Measurements from ENCODE around the gene ZNF302.
"Not testable (repeated sequence)": the region's sequence is repeated elsewhere in the genome, so short reads cannot be mapped to it uniquely, and the experiment has no call there.

ZNF302 gene

DNA sequence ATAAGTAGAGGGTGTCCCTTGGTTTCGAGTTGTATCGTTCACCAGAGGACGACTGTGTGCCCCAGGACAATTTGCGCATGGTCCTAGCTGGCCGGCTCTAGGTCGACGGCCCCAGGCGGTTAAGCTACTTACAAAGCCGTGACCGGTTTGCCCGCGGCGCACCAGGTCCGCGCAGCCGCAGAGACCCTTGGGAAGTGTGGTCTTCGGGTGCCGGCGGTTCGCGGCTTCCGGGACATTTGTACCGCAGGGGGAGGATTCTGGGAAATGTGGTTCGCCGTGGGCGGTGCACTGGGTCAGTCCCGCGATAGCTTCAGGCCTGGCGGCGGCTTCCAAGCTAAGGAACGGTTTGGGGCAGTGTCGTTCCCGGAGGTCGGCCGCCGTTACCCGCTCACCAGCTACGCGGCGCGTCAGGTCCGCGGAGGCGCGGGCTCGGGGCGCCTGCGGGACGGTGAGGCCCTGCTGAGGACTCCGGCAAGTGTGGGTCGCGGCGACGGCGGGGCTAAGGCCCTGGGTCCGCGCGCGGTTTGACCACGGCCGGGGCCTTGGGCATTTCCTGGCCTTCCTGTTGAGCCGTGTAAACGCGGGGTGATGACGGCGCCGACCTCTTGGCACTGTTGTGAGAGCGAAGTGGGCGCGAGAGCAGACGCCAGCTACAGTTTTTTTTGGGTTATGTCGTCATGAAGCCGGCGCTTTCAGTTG is at the start of gene ZNF302:
Gene ZNF302 (plus strand): TSS at position 293 of the 699 bp plus-strand sequence. CDS start 1,127 bp downstream, outside the sequence.
- peak; percentile 89 to 93 for DNase-seq (ENCODE audit: low read depth in 2 of 2)

- DNase-seq (ENCODE audit: low read depth in 2 of 2) = no peak
These were observed 43.7 kb upstream of the ZNF302 start for GRCh38 chr19:34633802-34634201.

DNA sequence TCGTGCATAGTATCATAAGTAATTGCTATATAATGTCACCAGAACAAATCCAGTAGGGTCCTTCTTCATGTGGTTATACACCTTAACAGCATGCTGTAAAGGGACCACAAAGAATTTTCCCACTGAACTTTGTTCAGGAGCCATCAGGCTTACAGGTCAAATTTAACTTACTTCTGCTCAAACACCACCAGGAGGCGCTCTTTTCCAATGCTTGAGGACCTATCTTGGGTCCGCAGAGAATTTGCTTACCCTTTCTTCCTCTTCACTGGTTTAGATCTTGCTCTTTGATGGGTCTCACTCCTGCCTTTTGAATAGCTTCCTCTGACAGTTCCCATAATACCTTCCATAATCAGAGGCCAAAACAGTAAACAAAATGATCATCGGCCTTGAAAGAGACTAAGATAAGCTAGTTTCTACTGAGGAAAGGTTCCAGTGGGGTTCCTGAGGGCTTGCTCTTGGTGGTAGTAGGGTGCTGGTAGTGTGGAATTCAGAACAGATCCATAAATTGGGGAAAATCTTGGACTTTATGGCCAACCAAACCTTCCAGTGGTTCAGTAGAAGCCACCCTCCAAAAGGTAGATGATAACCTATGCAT is 37.9 kb upstream of the ZNF302 start:
- DNase-seq (ENCODE audit: low read depth in 2 of 2) = peak; percentile 35 to 44

DNA sequence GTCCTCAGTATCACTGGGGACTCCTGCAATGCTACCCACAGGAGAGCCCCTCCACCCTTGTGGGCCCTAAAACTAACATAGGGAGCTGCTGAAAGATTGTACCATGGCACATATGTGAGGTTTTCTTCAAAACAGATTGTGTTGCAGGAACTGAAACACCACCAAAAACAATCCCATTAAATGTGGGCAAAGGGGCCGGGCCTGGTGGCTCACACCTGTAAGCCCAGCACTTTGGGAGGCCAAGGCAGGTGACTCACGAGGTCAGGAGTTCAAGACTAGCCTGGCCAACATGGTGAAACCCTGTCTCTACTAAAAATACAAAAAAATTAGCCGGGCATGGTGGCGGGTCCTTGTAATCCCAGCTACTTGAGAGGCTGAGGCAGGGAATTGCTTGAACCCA is 35.2 kb upstream of the ZNF302 start:
- DNase-seq (ENCODE audit: low read depth in 2 of 2) = no peak

GRCh38 chr19:34644991-34645461 is 32.5 kb upstream of the ZNF302 start:
- no peak for DNase-seq (ENCODE audit: low read depth in 2 of 2)

DNA sequence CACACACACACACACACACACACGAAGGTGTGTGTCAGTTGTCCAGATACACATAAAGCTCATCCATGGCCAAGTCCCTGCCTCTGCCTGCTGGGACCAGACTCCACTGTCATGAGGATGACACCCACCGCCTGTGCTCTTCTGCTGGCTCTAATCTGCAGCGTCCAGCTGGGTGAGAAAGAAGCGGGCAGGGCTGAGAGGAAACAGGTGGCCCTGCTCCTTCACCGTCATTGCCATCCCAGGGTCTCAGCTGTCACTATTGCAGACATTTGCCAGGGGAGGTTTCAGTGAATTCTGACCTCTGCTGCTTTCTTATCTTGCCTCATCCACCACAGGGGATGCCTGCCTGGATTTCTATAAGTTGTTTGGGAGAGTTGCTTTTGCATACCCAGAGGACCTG is 31.9 kb upstream of the ZNF302 start:
- DNase-seq (ENCODE audit: low read depth in 2 of 2) = no peak

DNA sequence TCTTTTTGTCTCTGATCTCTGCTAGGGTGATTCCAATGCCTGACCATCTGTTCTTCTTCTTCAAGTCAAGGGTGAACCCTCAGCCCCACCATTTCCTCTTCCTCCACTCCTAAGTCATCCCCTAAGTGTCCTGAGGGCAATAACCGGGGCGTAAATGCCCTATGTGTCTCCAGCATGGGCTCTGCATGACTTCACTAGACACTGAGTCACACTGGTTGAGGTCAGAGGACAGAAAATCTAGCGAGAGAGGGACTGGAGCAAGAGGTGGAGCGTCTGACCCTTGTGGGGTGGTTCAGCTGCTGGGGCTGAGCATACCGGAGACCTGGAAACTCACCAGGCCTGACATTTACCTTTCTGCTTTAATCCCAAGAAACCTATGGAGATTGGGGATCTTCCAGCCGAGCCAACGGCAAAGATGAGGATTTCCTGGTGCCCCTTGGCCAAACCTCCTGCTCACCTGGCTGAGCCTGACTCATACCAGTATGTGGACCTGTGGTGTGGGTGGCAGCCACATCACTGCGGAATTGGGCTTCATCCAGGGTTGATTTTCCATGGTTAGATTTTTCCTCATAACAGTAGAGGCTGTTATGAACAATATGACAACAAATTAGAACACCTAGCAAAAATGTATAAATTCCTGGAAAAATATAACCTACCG is 27.5 kb upstream of the ZNF302 start:
- DNase-seq (ENCODE audit: low read depth in 2 of 2) = no peak

DNA sequence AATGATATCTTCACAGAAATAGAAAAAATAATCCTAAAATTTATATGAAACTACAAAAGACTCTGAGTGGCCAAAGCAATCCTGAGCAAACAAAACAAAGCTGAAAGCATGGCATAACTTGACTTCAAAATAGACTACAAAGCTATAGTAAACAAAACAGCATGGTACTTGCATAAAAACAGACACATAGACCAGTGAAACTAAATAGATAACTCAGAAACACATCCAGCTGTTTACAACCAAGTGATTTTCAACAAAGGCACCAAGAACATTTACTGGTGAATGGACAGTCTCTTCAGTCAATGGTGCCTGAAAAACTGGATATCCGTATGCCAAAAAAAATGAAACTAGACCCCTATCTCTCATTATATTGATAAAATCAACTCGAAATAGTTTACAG is 25.7 kb upstream of the ZNF302 start:
- DNase-seq (ENCODE audit: low read depth in 2 of 2) = no peak

DNA sequence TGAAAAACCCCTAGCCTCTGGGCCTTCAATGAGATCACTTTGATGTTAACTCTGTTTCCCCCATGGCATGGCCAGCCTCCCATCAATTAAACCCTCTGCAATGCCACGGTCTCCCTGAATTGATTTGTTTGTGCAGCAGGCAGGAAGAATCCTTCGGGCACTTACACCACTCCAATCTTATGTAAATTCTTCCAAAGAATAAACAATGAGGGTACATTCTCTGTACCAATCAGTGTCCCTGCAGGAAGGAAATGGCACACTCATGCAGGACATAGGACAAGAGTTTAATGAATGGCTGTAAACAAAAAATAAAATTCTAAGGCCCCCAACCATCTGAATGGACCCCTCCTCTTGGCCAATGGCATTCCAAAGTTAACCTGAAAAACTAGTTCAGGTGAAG is 22.7 kb upstream of the ZNF302 start:
- no peak for DNase-seq (ENCODE audit: low read depth in 2 of 2)

GRCh38 chr19:34655651-34656050 is 21.8 kb upstream of the ZNF302 start:
- DNase-seq (ENCODE audit: low read depth in 2 of 2) = no peak

DNA sequence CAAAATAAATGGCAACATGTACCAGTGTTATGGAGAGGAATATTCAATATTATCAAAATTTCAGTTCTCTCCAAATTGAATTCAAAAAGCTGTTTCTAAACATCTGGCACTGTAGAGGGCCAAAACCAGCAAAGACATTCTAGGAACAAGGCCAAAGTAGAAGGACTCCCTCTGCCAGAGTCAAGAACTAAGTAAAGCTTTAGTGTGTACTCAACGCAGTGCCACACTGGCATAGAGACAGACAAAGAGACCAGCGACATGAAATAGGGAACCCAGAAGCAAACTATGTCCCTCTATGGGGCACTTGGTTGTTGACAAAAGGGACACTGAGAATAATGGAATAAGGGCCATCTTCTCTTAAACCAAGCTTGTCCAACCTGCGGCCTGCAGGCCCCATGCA is 16.1 kb upstream of the ZNF302 start:
- DNase-seq (ENCODE audit: low read depth in 2 of 2) = no peak

- DNase-seq (ENCODE audit: low read depth in 2 of 2) = peak in 1 of 2 donors; percentile 12
These were observed 14.6 kb upstream of the ZNF302 start for GRCh38 chr19:34662919-34663318.

DNA sequence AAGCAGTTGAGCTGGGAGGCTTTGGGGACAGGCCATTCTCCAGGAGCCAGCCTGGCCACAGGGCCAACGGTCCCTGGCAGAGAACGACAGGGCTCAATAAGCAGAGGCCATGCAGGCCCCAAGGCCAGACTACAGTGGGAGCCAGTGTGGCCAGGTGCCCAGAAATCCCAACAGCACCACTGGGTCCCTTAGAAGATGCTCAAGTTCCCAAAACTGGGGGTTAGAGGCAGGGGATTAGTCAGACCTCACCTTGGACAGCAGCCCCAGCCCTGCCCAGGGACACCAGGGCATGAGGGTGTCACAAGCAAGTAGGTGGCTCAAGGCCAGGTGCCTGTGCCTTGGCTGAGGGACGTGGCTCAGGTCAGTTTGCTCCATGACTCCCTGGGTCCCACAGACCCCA is 13.3 kb upstream of the ZNF302 start:
- no peak for DNase-seq (ENCODE audit: low read depth in 2 of 2)

- DNase-seq (ENCODE audit: low read depth in 2 of 2) = no peak
These were observed 12.6 kb upstream of the ZNF302 start for GRCh38 chr19:34664870-34665269.

DNA sequence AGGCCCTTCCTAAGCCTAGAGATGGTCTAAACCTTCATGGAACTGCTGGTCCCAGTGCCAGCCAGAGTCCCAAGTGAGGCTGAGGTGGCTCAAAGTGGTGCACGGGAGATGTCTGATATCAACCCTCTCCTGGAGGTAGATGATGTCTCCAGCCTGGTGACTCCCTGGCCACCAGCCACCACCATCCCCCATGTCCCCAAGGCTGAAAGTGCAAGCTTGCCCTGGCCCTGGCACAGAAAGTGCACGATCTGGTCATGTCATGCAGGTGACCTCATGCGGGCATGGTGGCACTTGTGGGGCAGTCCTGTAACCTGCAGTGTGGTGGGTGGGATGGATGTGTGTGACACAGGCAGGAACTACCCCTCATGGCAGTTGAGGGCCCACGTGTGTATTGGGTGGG is 12.2 kb upstream of the ZNF302 start:
- not testable (repeated sequence) for DNase-seq (ENCODE audit: low read depth in 2 of 2)

- DNase-seq (ENCODE audit: low read depth in 2 of 2) = no peak
These were observed 11.1 kb upstream of the ZNF302 start for GRCh38 chr19:34666200-34666957.

GRCh38 chr19:34666958-34667265 is 10.6 kb upstream of the ZNF302 start:
- no peak for DNase-seq (ENCODE audit: low read depth in 2 of 2)

GRCh38 chr19:34667349-34668076 is 10.0 kb upstream of the ZNF302 start:
- DNase-seq (ENCODE audit: low read depth in 2 of 2) = no peak

- not testable (repeated sequence) for DNase-seq (ENCODE audit: low read depth in 2 of 2)
These were observed 9.3 kb upstream of the ZNF302 start for GRCh38 chr19:34668077-34668689.

DNA sequence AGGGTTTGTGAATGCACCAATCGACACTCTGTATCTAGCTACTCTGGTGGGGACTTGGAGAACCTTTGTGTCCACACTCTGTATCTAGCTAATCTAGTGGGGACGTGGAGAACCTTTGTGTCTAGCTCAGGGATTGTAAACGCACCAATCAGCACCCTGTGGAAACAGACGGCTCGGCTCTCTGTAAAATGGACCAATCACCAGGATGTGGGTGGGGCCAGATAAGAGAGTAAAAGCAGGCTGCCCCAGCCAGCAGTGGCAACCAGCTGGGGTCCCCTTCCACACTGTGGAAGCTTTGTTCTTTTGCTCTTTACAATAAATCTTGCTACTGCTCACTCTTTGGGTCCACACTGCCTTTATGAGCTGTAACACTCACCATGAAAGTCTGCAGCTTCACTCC is 8.8 kb upstream of the ZNF302 start:
- DNase-seq (ENCODE audit: low read depth in 2 of 2) = not testable (repeated sequence)

DNA sequence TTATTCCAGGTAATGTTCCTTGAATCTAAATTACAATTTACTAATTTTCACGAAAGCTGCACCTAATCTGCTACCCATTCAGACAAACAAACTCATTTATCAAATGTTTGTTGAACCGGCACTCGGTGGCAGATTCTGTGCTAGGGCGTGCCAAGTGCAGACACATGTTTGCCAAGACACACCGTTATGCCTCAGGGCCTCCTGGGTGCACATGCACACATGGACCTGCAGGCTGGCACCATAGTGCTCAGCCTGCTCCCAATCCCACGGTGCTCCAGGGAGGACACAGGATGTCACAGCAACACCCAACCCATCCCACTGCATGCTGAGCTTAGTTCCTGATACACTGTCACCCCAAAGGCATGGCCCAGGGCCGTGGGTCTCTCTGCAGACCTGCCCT is 8.2 kb upstream of the ZNF302 start:
- DNase-seq (ENCODE audit: low read depth in 2 of 2) = no peak

Data from activated CD4-positive, alpha-beta T cell treated with anti-CD3 and anti-CD28 coated beads for 24 hours (primary cell).